SKM-1 treated with dmso at 0.1 percent for 144 hours (cell line): ENCODE measurements around the gene ACAD10.
"Not testable (repeated sequence)": the region's sequence is repeated elsewhere in the genome, so short reads cannot be mapped to it uniquely, and the experiment has no call there.

Experiments
- DNase-seq: peaks from one replicate; lab custom pipeline; 2025; ENCODE audit not compliant: unreplicated experiment; lab: John Stamatoyannopoulos, UW

Gene ACAD10

DNA sequence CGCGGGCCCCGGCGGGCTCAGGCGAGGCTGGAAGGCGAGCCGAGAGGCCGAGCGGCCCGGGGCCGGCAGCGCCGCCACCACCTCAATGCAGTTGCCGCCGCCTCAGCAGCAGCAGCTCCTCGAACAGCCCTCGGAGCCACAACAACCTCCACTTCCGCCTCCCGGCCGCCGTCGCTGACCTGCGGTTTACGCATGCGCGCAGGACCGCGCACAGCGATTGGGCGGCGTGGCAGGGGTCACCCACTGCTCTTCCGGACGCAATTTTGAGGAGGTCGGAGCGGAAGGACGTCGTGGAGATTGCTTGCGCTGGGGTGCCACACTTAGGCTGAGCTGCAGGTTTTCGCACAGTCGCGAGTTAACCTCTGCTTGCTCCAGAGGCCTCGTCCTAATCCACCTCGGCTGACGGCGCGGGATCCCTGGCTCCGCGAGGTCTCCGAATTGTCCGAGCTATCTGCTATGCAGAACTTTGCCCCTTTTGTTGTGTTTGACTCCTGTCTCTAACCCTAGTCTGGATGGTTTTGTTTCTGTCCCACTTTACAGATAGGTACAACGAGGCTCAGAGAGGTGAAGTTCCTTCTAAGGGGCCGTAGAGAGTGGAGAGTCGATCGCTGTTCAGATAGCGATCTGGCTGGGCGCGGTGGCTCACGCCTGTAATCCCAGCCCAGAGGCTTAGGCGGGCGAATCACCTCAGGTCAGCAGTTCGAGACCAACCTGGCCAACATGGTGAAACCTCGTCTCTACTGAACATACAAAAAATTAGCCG lies at the start of gene ACAD10, which contains the start of gene BRAP:
TSS of gene ACAD10 (plus strand) at position 243 of the 763 bp plus-strand sequence. CDS start 6,657 bp downstream, outside the sequence.
TSS of gene BRAP (minus strand) at position 146 of the 763 bp plus-strand sequence. CDS start 164 bp downstream, outside the sequence.
- DNase-seq, result peak; percentile 81

- no peak for DNase-seq
These were observed 49.5 kb upstream of the ACAD10 start for GRCh38 chr12:111636209-111636945.

- no peak for DNase-seq
These were observed 47.3 kb upstream of the ACAD10 start for GRCh38 chr12:111638556-111638955.

- DNase-seq, result no peak
These were observed 45.3 kb upstream of the ACAD10 start for GRCh38 chr12:111640506-111640905.

GRCh38 chr12:111642681-111643426 lies 43.0 kb upstream of the ACAD10 start:
- no peak for DNase-seq

GRCh38 chr12:111643427-111643826 lies 42.4 kb upstream of the ACAD10 start:
- no peak for DNase-seq

GRCh38 chr12:111645433-111645832 lies 40.4 kb upstream of the ACAD10 start:
- no peak for DNase-seq

DNA sequence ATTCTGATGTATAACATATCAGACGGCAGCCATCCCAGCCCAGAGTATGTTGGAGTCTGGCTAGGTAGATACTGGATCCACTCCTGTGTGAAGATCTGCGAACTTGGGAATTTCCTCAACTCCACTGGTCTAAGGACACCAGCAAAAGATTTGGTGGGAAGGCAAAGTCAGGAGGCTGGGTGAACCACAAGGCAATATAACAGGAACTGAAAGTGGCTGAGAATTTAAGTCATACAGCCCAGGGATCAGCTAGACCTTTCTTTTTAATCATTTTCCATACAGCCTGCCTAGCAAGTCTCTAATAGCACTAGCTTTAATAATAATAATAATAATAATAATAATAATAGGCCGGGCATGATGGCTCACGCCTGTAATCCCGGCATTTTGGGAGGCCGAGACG lies 34.9 kb upstream of the ACAD10 start:
- DNase-seq, result no peak

- DNase-seq, result not testable (repeated sequence)
These were observed 33.3 kb upstream of the ACAD10 start for GRCh38 chr12:111652530-111652929.

DNA sequence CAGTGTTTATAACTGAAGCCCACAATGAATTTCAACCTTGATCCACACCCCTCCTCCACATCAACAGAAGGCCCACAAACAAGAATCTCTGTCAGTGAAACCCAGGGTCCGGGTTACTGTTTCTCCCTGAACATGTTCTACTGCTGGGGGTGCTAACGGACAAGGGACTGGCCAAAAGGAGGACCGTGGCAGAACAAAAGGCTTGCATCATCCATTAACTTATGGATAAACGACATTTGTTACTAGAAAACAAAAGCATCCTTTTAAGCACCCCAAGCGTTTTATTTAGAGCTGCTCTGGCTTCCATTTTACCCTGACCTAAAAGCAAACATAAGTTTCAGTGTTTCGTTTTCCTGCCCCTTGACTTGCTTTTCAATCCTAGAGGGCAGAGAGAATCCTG lies 32.3 kb upstream of the ACAD10 start:
- DNase-seq, result no peak

DNA sequence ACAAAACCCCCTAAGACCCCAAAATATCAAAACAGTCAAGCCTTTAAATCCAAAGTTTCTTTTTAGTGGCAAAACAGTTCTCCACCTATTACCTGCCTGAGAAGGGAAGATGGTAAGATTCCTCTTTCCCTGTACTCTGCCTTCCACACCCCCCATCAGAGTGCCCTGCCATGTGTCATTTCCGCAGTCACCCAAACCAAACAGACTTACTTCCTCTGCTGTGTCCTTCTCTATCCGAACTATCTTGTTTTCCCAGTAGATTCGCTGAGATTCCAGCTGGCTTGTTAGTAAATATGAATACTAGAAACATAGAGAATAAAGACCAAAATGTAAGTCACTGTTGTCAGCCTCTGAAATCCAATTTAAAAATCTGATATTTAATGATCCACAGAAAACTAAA lies 30.5 kb upstream of the ACAD10 start:
- no peak for DNase-seq

DNA sequence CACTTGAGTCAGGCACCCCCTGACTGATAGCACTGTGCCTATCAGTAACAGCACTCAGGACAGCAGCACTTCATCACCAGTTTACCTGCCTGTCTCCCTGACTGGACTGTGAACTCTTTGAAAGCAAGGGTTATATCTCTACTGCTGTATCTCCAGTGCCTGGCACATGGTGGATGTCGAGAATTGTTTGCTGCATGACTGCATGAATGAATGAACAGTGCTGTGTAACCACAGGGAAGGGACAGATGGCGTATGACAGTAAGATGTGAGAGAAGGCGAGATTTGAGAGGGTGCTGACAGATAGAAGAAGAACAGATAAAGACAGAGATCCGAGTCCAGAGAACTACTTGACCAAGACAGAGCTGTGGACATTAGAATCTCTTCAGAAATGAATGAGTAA lies 29.8 kb upstream of the ACAD10 start:
- no peak for DNase-seq

DNA sequence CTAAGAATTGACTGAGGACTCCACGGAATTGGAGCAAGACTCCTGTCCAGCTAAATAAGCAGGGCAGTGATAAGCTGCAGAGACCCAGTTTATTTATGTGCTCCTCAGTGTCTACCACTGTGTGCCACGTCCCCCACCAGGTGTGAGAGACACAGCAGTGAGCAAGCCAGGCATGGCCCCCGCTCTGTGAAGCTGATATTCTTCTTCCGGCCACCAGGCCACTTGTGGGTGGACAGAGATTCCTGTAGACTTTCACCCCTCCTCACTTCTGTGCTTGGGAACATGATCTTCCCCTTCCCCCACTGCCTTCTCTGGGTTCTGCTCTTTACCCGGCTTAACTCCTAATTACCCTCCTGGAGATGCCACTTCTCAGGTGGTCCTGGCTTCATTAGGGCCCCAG lies 21.4 kb upstream of the ACAD10 start:
- no peak for DNase-seq

GRCh38 chr12:111664961-111665865 lies 20.6 kb upstream of the ACAD10 start:
- no peak for DNase-seq

DNA sequence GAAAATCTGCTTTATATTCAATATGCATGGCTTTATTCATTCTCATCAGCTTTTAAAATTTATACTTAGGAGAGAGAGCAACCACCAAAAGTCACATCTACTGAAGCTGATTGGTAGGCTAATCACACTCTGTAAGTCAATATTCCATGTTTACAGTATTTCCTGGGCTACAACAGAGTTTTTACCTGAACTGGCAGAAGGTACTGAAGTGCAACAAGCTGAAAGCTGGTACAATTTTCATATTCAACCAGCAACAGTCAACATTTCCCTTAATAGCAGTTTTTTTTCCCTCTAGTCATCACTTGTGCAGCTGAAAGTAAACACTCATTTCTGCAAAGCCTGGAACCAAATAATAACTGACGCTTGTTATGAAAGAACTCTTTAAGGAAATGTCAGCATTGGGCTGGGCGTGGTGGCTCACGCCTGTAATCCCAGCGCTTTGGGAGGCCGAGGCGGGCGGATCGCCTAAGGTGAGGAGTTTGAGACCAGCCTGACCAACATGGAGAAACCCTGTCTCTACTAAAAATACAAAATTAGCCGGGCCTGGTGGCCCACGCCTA lies 13.0 kb upstream of the ACAD10 start:
- DNase-seq, result no peak

GRCh38 chr12:111673503-111673902 lies 12.3 kb upstream of the ACAD10 start:
- no peak for DNase-seq

- no peak for DNase-seq
These were observed 8.7 kb upstream of the ACAD10 start for GRCh38 chr12:111677186-111677585.

DNA sequence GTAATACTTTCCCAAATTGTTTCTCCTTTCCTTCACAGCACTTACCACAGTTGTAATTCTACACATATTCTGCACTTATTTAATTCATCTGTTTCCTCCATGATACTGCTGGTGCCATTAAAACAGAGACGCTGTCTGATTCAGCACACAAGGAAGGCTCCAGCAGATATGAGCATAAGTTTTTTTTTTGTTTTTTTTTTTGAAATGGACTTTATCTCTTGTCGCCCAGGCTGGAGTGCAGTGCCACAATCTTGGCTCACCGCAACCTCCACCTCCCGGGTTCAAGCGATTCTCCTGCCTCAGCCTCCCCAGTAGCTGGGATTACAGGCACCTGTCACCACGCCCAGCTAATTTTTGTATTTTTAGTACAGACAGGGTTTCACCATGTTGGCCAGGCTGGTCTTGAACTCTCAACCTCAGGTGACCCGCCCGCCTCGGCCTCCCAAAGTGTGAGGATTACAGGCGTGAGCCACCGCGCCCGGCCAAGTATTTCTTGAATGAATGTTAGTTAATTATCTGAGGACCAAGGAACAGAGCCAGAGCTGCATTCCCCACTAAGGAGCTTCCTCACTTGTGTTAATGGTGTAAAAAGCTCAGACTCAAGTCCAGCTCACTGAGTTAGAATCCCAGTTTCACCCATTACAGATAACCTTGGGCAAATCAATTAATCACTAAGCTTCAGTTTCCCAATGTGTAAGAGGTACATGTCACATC lies 1.2 kb upstream of the ACAD10 start:
- not testable (repeated sequence) for DNase-seq

GRCh38 chr12:111685322-111685810 lies 487 bp upstream of the ACAD10 start:
- DNase-seq, result no peak
